Activated CD4-positive, alpha-beta memory T cell treated with anti-CD3 and anti-CD28 coated beads for 36 hours (primary cell): ENCODE measurements around the gene GNA15. TPM values are rescaled to one million over a fixed set of nuclear protein-coding genes. Genes with fewer than 3 reads are reported as not detected.

Experiments
- CTCF ChIA-PET: fragments of 350-600 bp; sonication (Branson Sonifier 250); formaldehyde crosslinking; loops from one replicate; lab custom pipeline; 2021; ENCODE audit warnings: antibody characterized with exemption, inconsistent platforms; lab: Charles Lee
- POLR2A ChIA-PET: fragments of 350-600 bp; sonication (Branson Sonifier 250); formaldehyde crosslinking; loops from one replicate; lab custom pipeline; 2021; ENCODE audit warnings: antibody characterized with exemption; lab: Charles Lee
- DNase-seq: peaks from one replicate; pipeline ENCODE4 v3.0.0-alpha.2; 2020
- H3K27ac Mint-ChIP-seq: one replicate; pipeline ENCODE4 v1.8.0; 2021; ENCODE audit warnings: mixed read lengths
- H3K27me3 Mint-ChIP-seq: one replicate; pipeline ENCODE4 v1.8.0; 2021; ENCODE audit warnings: mixed read lengths
- H3K36me3 Mint-ChIP-seq: one replicate; pipeline ENCODE4 v1.8.0; 2021; ENCODE audit warnings: mixed read lengths
- H3K4me1 Mint-ChIP-seq: one replicate; pipeline ENCODE4 v1.8.0; 2021; ENCODE audit warnings: low read depth, mixed read lengths
- H3K4me3 Mint-ChIP-seq: one replicate; pipeline ENCODE4 v1.8.0; 2021; ENCODE audit warnings: mild to moderate bottlenecking, mixed read lengths
- H3K9me3 Mint-ChIP-seq: one replicate; pipeline ENCODE4 v1.8.0; 2021; ENCODE audit warnings: mixed read lengths
- intact Hi-C: fragments of 100-400 bp; cut with micrococcal nuclease; formaldehyde crosslinking; loops from one replicate; pipeline ENCODE4 v1.15.1; 2023
- total RNA-seq, 2 experiments: library from RNA; stranded (reverse); gene quantifications; one replicate each; pipeline ENCODE4 v1.2.3, GENCODE V29; 2021

Gene GNA15
- total RNA-seq, 2 experiments from 2014 or later, result 78.4 to 79.5 TPM

DNA sequence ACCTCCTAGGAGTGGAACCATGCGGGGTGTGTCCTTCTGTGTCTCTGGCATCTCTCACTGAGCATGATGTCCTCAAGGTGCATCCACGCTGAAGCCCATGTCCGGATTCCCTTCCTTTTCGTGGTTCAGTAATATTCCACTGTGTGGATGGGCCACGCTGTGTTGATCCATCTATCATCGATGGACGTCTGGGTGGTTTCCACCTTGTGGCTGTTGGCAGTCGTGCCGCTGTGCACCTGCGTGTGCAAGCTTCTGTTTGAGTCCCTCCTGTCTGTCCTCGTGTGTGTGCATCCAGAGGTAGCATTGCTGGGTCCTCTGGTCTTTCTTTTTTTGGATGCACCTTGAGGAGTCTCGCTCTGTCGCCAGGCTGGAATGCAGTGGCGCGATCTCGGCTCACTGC lies 11.2 kb upstream of the GNA15 start:
- H3K9me3 Mint-ChIP-seq, result no peaks in the 10 kb centered on the region
- H3K4me3 Mint-ChIP-seq, result no peak overlapping the region
- H3K27ac Mint-ChIP-seq, result no peak overlapping the region
- ChIA-PET CTCF (interaction anchor here (1.1 to 7.6 kb wide), 6 partner anchors 16 to 174 kb away, joined by 3 to 59 read pairs (median 12); no protein-coding TSS in a partner anchor), POLR2A (no interaction called here)
- H3K36me3 Mint-ChIP-seq, result no peaks in the 10 kb centered on the region
- no peak for DNase-seq
- intact Hi-C loops, result no loop called here
- H3K4me1 Mint-ChIP-seq, result peaks cover 7% of the 10 kb centered on the region
- no peaks in the 10 kb centered on the region for H3K27me3 Mint-ChIP-seq

DNA sequence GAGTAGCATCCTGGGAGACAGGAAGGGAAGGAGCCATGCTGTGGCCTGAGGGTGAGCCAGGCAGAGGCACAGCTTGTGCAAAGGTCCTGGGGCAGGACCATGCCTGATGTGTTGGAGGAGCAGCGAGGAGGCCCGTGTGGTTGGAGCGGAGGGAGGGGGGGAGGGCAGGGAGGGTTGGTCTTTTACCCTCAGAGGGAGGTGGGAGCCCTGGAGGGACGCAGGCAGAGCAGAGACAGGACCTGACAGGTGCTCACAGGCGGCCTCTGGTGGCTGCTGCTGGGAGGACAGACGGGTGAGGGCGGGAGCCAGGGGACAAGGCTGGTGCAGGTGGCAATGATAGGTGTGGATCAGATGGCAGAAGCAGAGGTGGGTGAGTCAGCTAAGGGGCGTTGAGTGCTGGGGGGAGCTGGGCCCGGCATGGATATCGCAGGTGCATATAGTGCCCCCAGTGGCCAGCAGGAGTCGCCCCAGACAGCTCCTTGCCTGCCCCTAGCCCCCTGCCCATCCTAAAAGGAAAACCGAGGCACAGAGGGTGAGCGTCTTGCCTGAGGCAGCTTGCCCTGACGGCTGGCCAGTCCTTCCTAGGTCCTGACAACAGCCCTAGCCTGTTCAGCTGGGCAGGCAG lies 9.8 kb upstream of the GNA15 start:
- ChIA-PET CTCF (interaction anchor here (0.7 to 7.6 kb wide), 16 partner anchors 9 to 175 kb away, joined by 3 to 59 read pairs (median 4); no protein-coding TSS in a partner anchor), POLR2A (no interaction called here)
- peak; percentile 69 for DNase-seq
- Mint-ChIP-seq H3K27me3 (no peaks in the 10 kb centered on the region), H3K36me3 (no peaks in the 10 kb centered on the region), H3K27ac (no peak overlapping the region), H3K4me3 (no peak overlapping the region), H3K9me3 (no peaks in the 10 kb centered on the region), H3K4me1 (peaks cover 7% of the 10 kb centered on the region)
- intact Hi-C loops, result no loop called here

DNA sequence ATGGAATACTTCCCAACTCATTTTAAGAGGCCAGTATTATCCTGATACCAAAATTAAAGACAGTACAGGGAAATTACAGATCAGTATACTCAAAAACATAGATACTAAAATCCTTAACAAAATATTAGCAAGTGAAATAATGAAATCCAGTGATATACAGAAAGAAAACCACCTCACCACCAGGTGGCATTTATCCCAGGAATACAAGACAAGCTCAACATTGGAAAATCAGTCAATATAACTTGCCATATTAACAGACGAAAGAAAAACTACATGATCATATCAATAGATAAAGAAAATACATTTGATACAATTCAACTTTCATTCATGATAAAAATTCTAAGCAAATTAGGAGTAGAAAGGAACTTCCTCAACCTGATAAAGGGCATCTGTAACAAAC lies 6.7 kb upstream of the GNA15 start:
- CTCF ChIA-PET, result interaction anchor here (1.2 to 7.6 kb wide), 13 partner anchors 11 to 179 kb away, joined by 4 to 59 read pairs (median 6); no protein-coding TSS in a partner anchor
- H3K27me3 Mint-ChIP-seq, result no peaks in the 10 kb centered on the region
- intact Hi-C loops, result loop anchor here (1.0 kb wide), 1 partner anchor 34 kb away; no protein-coding TSS in a partner anchor
- peaks cover 25% of the 10 kb centered on the region for H3K4me1 Mint-ChIP-seq
- no peak for DNase-seq
- no peaks in the 10 kb centered on the region for H3K9me3 Mint-ChIP-seq
- H3K27ac Mint-ChIP-seq, result peak overlapping the region; percentile 42
- POLR2A ChIA-PET, result interaction anchor here (0.6 kb wide), 1 partner anchor 48 kb away, joined by 3 read pairs; no protein-coding TSS in a partner anchor
- no peaks in the 10 kb centered on the region for H3K36me3 Mint-ChIP-seq
- H3K4me3 Mint-ChIP-seq, result no peak overlapping the region

DNA sequence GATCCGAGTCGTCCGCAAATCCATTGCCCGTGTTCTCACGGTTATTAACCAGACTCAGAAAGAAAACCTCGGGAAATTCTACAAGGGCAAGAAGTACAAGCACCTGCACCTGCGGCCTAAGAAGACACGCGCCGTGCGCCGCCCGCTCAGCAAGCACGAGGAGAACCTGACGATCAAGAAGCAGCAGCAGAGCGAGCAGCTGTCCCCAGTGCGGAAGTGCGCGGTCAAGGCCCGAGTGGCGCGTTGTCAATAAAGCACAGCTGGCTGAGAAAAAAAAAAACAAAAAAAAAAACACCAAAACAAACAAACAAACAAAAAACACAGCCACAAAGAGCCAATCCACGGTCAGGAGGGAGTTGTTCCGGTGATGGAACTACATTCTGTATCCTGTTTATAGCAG lies 4.7 kb upstream of the GNA15 start:
- no peak for DNase-seq
- no peaks in the 10 kb centered on the region for H3K9me3 Mint-ChIP-seq
- H3K4me3 Mint-ChIP-seq, result no peak overlapping the region
- H3K36me3 Mint-ChIP-seq, result no peaks in the 10 kb centered on the region
- H3K4me1 Mint-ChIP-seq, result peaks cover 29% of the 10 kb centered on the region
- ChIA-PET CTCF (interaction anchor here (0.8 to 7.6 kb wide), 8 partner anchors 9 to 56 kb away, joined by 3 to 59 read pairs (median 19); no protein-coding TSS in a partner anchor), POLR2A (no interaction called here)
- H3K27me3 Mint-ChIP-seq, result no peaks in the 10 kb centered on the region
- intact Hi-C loops, result no loop called here
- H3K27ac Mint-ChIP-seq, result no peak overlapping the region

DNA sequence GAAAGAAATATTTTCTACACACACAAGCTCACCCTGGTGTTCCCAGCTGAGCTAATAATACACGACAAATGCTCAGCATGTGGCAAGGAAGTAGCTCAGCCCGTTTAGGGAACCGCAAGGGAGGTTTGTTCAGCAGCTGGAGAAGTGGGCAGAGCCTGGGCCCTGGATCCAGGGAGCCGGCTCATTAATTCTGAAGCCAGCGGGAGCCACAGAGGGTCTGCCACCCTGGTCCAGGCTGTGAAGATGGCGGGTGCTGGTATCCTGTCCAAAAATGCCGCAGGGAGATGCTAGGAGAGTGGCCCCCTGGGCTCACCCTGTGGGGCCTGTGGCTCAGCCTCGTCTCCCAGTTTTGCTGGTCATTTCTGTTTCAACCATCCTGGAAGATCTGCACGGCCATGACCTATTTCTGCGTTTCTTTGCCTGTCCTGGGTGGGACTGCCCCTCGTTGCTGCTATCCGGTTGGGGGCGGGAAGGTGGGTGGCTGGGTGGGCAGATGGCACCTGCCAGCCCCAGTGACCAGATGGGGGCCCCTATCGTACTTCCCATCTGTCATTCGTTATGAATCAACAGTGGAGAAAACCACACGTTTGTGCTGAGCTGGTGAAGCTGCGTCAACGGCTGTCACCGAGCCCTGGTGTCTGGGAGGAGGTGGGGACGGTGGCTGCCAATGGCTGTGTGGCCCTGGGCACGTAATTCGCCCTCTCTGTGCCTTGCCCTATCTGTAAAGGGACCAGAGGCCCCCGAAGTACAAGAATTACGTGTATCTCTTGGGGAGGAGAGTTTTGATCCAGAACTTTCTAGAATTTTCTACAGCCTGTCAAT lies 2.7 kb upstream of the GNA15 start:
- intact Hi-C loops, result loop anchor here (1.0 to 2.0 kb wide), 3 partner anchors 9 to 46 kb away; partner anchors contain the start of gene S1PR4
- H3K4me1 Mint-ChIP-seq, result peaks cover 34% of the 10 kb centered on the region
- H3K27me3 Mint-ChIP-seq, result no peaks in the 10 kb centered on the region
- CTCF ChIA-PET, result interaction anchor here (1.0 to 4.5 kb wide), 5 partner anchors 10 to 29 kb away, joined by 4 to 24 read pairs (median 4); no protein-coding TSS in a partner anchor
- peak overlapping the region; percentile 85 for H3K27ac Mint-ChIP-seq
- H3K36me3 Mint-ChIP-seq, result peaks cover 4% of the 10 kb centered on the region
- peak overlapping the region; percentile 42 for H3K4me3 Mint-ChIP-seq
- POLR2A ChIA-PET, result interaction anchor here (1.2 to 1.3 kb wide), 2 partner anchors 9 to 10 kb away, joined by 3 to 4 read pairs; no protein-coding TSS in a partner anchor
- DNase-seq, result peak; percentile 95
- no peaks in the 10 kb centered on the region for H3K9me3 Mint-ChIP-seq

DNA sequence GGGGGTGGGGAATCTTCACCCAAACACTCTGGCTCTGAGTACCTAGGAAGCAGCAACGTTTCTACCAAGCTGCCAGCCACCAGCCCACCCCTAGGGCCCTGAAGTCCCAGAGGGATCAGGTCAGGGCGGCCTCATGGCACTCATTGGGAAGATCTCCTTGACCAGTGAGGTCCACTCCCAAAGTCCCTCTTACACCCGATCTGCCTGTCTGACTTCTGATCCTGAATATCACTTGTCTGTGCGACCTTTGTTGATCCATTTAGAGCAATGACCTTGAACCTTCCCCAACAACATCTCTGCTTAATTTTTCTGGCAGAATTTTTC lies 2.1 kb upstream of the GNA15 start:
- peak overlapping the region; percentile 85 for H3K27ac Mint-ChIP-seq
- POLR2A ChIA-PET, result interaction anchor here (1.3 kb wide), 1 partner anchor 8 kb away, joined by 3 read pairs; no protein-coding TSS in a partner anchor
- CTCF ChIA-PET, result interaction anchor here (1.0 to 4.5 kb wide), 4 partner anchors 10 to 28 kb away, joined by 4 to 24 read pairs (median 6); no protein-coding TSS in a partner anchor
- peaks cover 4% of the 10 kb centered on the region for H3K36me3 Mint-ChIP-seq
- no peak for DNase-seq
- no peaks in the 10 kb centered on the region for H3K27me3 Mint-ChIP-seq
- no peaks in the 10 kb centered on the region for H3K9me3 Mint-ChIP-seq
- intact Hi-C loops, result loop anchor here (1.0 to 2.0 kb wide), 3 partner anchors 9 to 45 kb away; partner anchors contain the start of gene S1PR4
- peaks cover 34% of the 10 kb centered on the region for H3K4me1 Mint-ChIP-seq
- H3K4me3 Mint-ChIP-seq, result peak overlapping the region; percentile 42

DNA sequence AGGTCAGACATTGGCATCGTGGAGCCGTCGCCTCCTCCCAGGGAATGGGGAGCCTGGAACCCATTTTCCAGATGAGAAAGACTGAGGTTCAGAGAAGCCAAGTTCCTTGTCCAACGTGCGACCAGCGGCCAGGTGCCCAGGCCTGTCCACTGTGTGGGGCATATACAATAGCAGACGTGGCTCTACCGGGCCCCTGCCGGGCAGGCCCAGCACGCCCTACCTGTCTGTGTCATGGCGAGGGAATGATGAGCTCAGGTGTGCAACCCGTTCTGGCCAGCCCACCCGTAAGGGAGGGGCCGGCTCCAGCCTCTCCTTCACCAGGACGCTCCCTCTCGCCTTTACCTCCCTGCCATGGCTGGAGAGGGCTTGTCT lies 837 bp downstream of the GNA15 start:
- Mint-ChIP-seq H3K36me3 (peaks cover 13% of the 10 kb centered on the region), H3K4me3 (peak overlapping the region; percentile 80), H3K27ac (peak overlapping the region; percentile 69), H3K27me3 (no peaks in the 10 kb centered on the region), H3K9me3 (no peaks in the 10 kb centered on the region), H3K4me1 (peaks cover 46% of the 10 kb centered on the region)
- POLR2A ChIA-PET, result no interaction called here
- intact Hi-C loops, result no loop called here
- CTCF ChIA-PET, result interaction anchor here (0.7 to 8.4 kb wide), 4 partner anchors 8 to 40 kb away, joined by 3 to 59 read pairs (median 8); no protein-coding TSS in a partner anchor
- DNase-seq, result no peak

DNA sequence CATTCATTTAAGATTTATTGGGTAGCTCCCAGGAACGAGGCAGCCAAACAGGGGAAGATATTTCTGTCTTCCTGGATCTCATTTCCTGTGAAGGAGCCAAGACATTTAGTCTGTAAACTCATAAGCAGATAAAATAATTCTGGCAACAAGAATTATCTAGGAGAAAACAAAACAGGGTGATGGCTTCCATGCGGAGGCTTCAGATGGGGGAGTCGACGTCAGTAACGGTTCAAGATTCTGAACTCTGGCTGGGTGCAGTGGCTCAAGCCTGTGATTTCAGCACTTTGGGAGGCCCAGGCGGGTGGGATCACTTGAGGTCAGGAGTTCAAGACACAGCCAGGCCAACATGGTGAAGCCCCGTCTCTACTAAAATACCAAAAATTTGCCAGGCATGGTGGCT lies 1.3 kb downstream of the GNA15 start:
- Mint-ChIP-seq H3K27me3 (no peaks in the 10 kb centered on the region), H3K36me3 (peaks cover 13% of the 10 kb centered on the region), H3K4me3 (peak overlapping the region; percentile 80), H3K9me3 (no peaks in the 10 kb centered on the region), H3K27ac (peak overlapping the region; percentile 69), H3K4me1 (peaks cover 50% of the 10 kb centered on the region)
- DNase-seq, result no peak
- ChIA-PET POLR2A (no interaction called here), CTCF (interaction anchor here (0.7 to 8.4 kb wide), 4 partner anchors 9 to 40 kb away, joined by 3 to 59 read pairs (median 8); no protein-coding TSS in a partner anchor)
- intact Hi-C loops, result no loop called here

DNA sequence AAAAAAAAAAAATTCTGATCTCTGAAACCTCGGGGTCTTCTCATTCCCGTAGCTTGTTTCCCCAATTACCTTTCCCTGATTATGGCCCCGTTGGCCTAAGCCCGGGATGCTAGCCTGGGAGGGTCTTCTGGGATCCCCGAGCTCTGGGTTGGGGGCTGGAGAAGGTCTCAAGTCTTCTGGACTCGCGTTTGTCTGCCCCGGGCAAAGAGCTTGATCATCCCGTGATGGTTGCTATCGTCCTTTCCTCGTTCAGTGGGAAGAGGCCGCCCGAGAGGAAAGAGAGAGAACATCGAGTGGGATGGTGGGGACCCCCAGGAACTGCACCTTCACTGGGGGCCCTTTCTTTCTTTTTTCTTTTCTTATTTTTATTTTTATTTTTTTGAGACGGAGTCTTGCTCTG lies 2.4 kb downstream of the GNA15 start:
- Mint-ChIP-seq H3K27me3 (no peaks in the 10 kb centered on the region), H3K9me3 (no peaks in the 10 kb centered on the region), H3K4me1 (peaks cover 50% of the 10 kb centered on the region), H3K27ac (no peak overlapping the region), H3K4me3 (no peak overlapping the region), H3K36me3 (peaks cover 16% of the 10 kb centered on the region)
- ChIA-PET CTCF (interaction anchor here (1.0 to 8.4 kb wide), 3 partner anchors 9 to 29 kb away, joined by 5 to 59 read pairs (median 13); no protein-coding TSS in a partner anchor), POLR2A (no interaction called here)
- intact Hi-C loops, result no loop called here
- DNase-seq, result no peak

DNA sequence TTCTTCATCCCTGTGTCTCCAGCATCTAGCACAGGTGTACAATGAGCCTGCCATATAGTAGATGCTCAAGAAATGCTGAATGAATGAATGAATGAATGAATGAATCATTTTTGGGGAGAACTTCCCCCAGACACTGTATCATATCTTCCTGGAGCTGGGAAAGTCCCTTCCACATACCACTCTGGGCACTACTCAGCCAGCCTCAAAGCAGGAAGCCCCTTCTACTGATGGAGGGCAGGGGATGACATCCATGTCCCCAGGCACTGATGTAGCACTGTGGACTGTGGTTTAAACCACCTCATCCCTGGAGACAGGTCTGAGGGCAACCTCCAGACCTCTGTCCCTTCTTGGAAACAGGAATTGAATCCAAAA lies 4.8 kb downstream of the GNA15 start:
- DNase-seq, result peak; percentile 38
- Mint-ChIP-seq H3K4me1 (peaks cover 36% of the 10 kb centered on the region), H3K27ac (peak overlapping the region; percentile 57), H3K36me3 (peaks cover 16% of the 10 kb centered on the region), H3K4me3 (peak overlapping the region; percentile 27), H3K27me3 (no peaks in the 10 kb centered on the region), H3K9me3 (no peaks in the 10 kb centered on the region)
- ChIA-PET CTCF (interaction anchor here (1.3 to 8.4 kb wide), 2 partner anchors 12 to 37 kb away, joined by 5 to 59 read pairs; no protein-coding TSS in a partner anchor), POLR2A (interaction anchor here (1.0 kb wide), 1 partner anchor 9 kb away, joined by 3 read pairs; no protein-coding TSS in a partner anchor)
- intact Hi-C loops, result loop anchor here (2.0 kb wide), 1 partner anchor 14 kb away; no protein-coding TSS in a partner anchor

DNA sequence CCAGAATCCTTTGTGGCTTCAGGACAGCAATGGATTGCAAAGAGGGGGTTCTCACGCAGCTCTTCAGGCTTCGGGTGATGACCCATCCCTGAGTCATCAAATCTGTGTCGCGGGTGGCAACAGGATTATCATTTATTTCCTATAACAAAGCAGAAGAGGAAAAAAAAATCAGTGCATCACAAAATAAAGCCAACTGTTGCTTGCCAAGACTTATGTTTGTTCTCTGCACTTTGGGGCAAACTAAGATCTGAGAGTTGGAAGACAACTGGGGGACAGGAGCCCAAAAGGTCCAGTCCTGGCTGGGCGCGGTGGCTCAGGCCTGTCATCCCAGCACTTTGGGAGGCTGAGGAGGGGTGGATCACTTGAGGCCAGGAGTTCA lies 6.4 kb downstream of the GNA15 start:
- Mint-ChIP-seq H3K27ac (peak overlapping the region; percentile 57), H3K9me3 (no peaks in the 10 kb centered on the region), H3K36me3 (peaks cover 18% of the 10 kb centered on the region), H3K4me1 (peaks cover 38% of the 10 kb centered on the region), H3K4me3 (peak overlapping the region; percentile 23), H3K27me3 (no peaks in the 10 kb centered on the region)
- ChIA-PET CTCF (interaction anchor here (0.9 to 8.4 kb wide), 3 partner anchors 14 to 66 kb away, joined by 3 to 59 read pairs (median 10); no protein-coding TSS in a partner anchor), POLR2A (interaction anchor here (0.7 to 1.0 kb wide), 2 partner anchors 9 to 22 kb away, joined by 3 read pairs; no protein-coding TSS in a partner anchor)
- DNase-seq, result peak; percentile 77
- intact Hi-C loops, result loop anchor here (1.0 kb wide), 1 partner anchor 9 kb away; no protein-coding TSS in a partner anchor
